H1 (cell line): ENCODE measurements around the gene OSBPL5. TPM values are rescaled to one million over a fixed set of nuclear protein-coding genes. Genes with fewer than 3 reads are reported as not detected.

ENCODE experiments used
- CTCF ChIA-PET: fragments of 300-600 bp; sonication (Branson Sonifier 250); formaldehyde crosslinking; loops from one replicate; lab custom pipeline; 2021; ENCODE audit not compliant: partially characterized antibody; lab: Charles Lee
- POLR2A ChIA-PET: fragments of 300-600 bp; sonication (Branson Sonifier 250); formaldehyde crosslinking; loops from one replicate; lab custom pipeline; 2021; ENCODE audit warnings: inconsistent platforms; ENCODE audit not compliant: partially characterized antibody; lab: Charles Lee
- DNase-seq, 2 experiments: peaks; one replicate each; pipeline versions ENCODE4 v3.0.0 to v3.0.0-alpha.2; 2010 to 2022; ENCODE audit warnings: low spot score in 2 of 2, low read depth in 1 of 2, mixed read lengths in 1 of 2
- FAIRE-seq: peaks from 2 replicates; lab custom pipeline; 2011; peaks lifted over from hg19 to GRCh38; lab: Jason Lieb, UNC
- H2AFZ ChIP-seq: 2 replicates; pipeline ENCODE4 v1.8.1; 2012; ENCODE audit warnings: low read length, inconsistent platforms
- H2AK5ac ChIP-seq: 2 replicates; pipeline ENCODE4 v1.6.1; 2013; ENCODE audit warnings: low read depth, low read length
- H2BK120ac ChIP-seq: replicated peaks from 2 replicates; pipeline ENCODE3; 2013; ENCODE audit warnings: low read depth, low read length, inconsistent platforms
- H2BK12ac ChIP-seq: 2 replicates; pipeline ENCODE4 v1.6.1; 2013; ENCODE audit warnings: low read depth, low read length
- H2BK15ac ChIP-seq: 2 replicates; pipeline ENCODE4 v1.6.1; 2013; ENCODE audit warnings: low read length
- H2BK20ac ChIP-seq: 2 replicates; pipeline ENCODE4 v1.6.1; 2013; ENCODE audit warnings: low read length
- H2BK5ac ChIP-seq: 2 replicates; pipeline ENCODE4 v1.6.1; 2013; ENCODE audit warnings: low read depth, low read length
- H3K14ac ChIP-seq: 2 replicates; pipeline ENCODE4 v1.6.1; 2013; ENCODE audit warnings: inconsistent platforms; ENCODE audit not compliant: insufficient read length
- H3K18ac ChIP-seq: 2 replicates; pipeline ENCODE4 v1.6.1; 2013; ENCODE audit warnings: low read length; ENCODE audit errors: extremely low read depth
- H3K23ac ChIP-seq: 2 replicates; pipeline ENCODE4 v1.6.1; 2013; ENCODE audit warnings: inconsistent platforms; ENCODE audit not compliant: insufficient read length
- H3K23me2 ChIP-seq: 2 replicates; pipeline ENCODE4 v1.6.1; 2013; ENCODE audit warnings: low read depth, low read length
- H3K27ac ChIP-seq: 2 replicates; pipeline ENCODE4 v1.6.1; 2011; ENCODE audit warnings: low read depth, low read length, inconsistent platforms
- H3K27me3 ChIP-seq, 4 experiments: replicated peaks in 1 of 4; 1 replicate in 1 of 4; 2 replicates in 3 of 4; pipeline versions ENCODE4 v1.6.1 to v1.8.1; 2011 to 2013; ENCODE audit warnings: low read length in 3 of 4, mild to moderate bottlenecking in 3 of 4, inconsistent platforms in 2 of 4, mixed read lengths in 2 of 4, moderate library complexity in 1 of 4; ENCODE audit not compliant: control insufficient read depth in 3 of 4, insufficient read depth in 3 of 4; ENCODE audit errors: extremely low read depth in 1 of 4
- H3K36me3 ChIP-seq, 4 experiments: 2 replicates each; pipeline versions ENCODE4 v1.6.1 to v1.8.1; 2011 to 2013; ENCODE audit warnings: mild to moderate bottlenecking in 4 of 4, low read length in 3 of 4, moderate library complexity in 2 of 4, control low read depth in 1 of 4, inconsistent platforms in 1 of 4; ENCODE audit not compliant: insufficient read depth in 4 of 4, control insufficient read depth in 2 of 4
- H3K4ac ChIP-seq: replicated peaks from 2 replicates; pipeline ENCODE3; 2013; ENCODE audit warnings: low read length, low read depth, mixed read lengths, inconsistent platforms; ENCODE audit not compliant: insufficient read length
- H3K4me1 ChIP-seq, 4 experiments: replicated peaks in 1 of 4; 1 replicate in 1 of 4; 2 replicates in 3 of 4; pipeline versions ENCODE4 v1.6.1 to v1.8.1; 2011 to 2013; ENCODE audit warnings: low read length in 3 of 4, inconsistent platforms in 2 of 4, mixed read lengths in 1 of 4; ENCODE audit not compliant: insufficient read depth in 4 of 4, control insufficient read depth in 3 of 4
- H3K4me2 ChIP-seq, 2 experiments: 2 replicates each; pipeline versions ENCODE4 v1.6.1 to v1.8.1; 2011 to 2013; ENCODE audit warnings: low read depth in 2 of 2, low read length in 2 of 2, control low read depth in 1 of 2, inconsistent platforms in 1 of 2, mild to moderate bottlenecking in 1 of 2; ENCODE audit not compliant: insufficient read depth in 1 of 2
- H3K4me3 ChIP-seq, 4 experiments: fragments of 200-600, 300-600 bp in 1 of 4; sonication (generic), shearing (Covaris generic), sonication (Bioruptor Twin) in 1 of 4; 2 replicates each; pipeline versions ENCODE4 v1.5.1 to v1.8.1; 2011 to 2016; ENCODE audit warnings: low read length in 4 of 4, low read depth in 3 of 4, control low read depth in 2 of 4, inconsistent platforms in 2 of 4, mild to moderate bottlenecking in 2 of 4, mixed read lengths in 1 of 4, moderate library complexity in 1 of 4; ENCODE audit not compliant: insufficient read depth in 2 of 4; ENCODE audit errors: extremely low read depth in 1 of 4
- H3K56ac ChIP-seq: replicated peaks from 2 replicates; pipeline ENCODE3; 2013; ENCODE audit warnings: low read depth, mild to moderate bottlenecking, mixed read lengths, low read length, inconsistent platforms; ENCODE audit not compliant: insufficient read length
- H3K79me1 ChIP-seq: 2 replicates; pipeline ENCODE4 v1.6.1; 2013; ENCODE audit warnings: low read depth, low read length, control low read depth
- H3K79me2 ChIP-seq, 2 experiments: 2 replicates each; pipeline versions ENCODE4 v1.6.1 to v1.8.1; 2012 to 2013; ENCODE audit warnings: low read length in 2 of 2, mild to moderate bottlenecking in 2 of 2, inconsistent platforms in 1 of 2; ENCODE audit not compliant: insufficient read depth in 2 of 2, control insufficient read depth in 1 of 2
- H3K9ac ChIP-seq, 4 experiments: replicated peaks in 1 of 4; 1 replicate in 1 of 4; 2 replicates in 3 of 4; pipeline versions ENCODE4 v1.6.1 to v1.8.1; 2011 to 2013; ENCODE audit warnings: low read depth in 3 of 4, low read length in 3 of 4, control low read depth in 2 of 4, mild to moderate bottlenecking in 2 of 4, moderate library complexity in 2 of 4, inconsistent platforms in 1 of 4; ENCODE audit errors: extremely low read depth in 1 of 4
- H3K9me3 ChIP-seq, 2 experiments: 2 replicates each; pipeline versions ENCODE4 v1.6.1 to v1.8.1; 2012 to 2013; ENCODE audit warnings: mild to moderate bottlenecking in 2 of 2, moderate library complexity in 2 of 2, control low read depth in 1 of 2, inconsistent platforms in 1 of 2, low read depth in 1 of 2, low read length in 1 of 2, mixed read lengths in 1 of 2; ENCODE audit not compliant: insufficient read depth in 2 of 2
- H4K20me1 ChIP-seq, 2 experiments: replicated peaks in 1 of 2; 2 replicates each; pipeline versions ENCODE3 to v1.8.1; 2011 to 2013; ENCODE audit warnings: inconsistent platforms in 2 of 2, low read length in 2 of 2, mild to moderate bottlenecking in 1 of 2; ENCODE audit not compliant: insufficient read depth in 2 of 2, control insufficient read depth in 1 of 2
- H4K5ac ChIP-seq: 2 replicates; pipeline ENCODE4 v1.6.1; 2013; ENCODE audit warnings: low read length, low read depth, mixed read lengths, inconsistent platforms; ENCODE audit not compliant: insufficient read length
- H4K8ac ChIP-seq: 2 replicates; pipeline ENCODE4 v1.8.0; 2013; ENCODE audit warnings: mild to moderate bottlenecking, moderate library complexity, low read length, inconsistent platforms; ENCODE audit not compliant: insufficient read depth; ENCODE audit errors: extremely low read depth
- H4K91ac ChIP-seq: replicated peaks from 2 replicates; pipeline ENCODE3; 2013; ENCODE audit warnings: low read length, mixed read lengths, inconsistent platforms; ENCODE audit not compliant: insufficient read length
- BCL11A ChIP-seq, 2 experiments: IDR thresholded peaks; one replicate each; pipeline ENCODE4 v1.6.1; 2011; ENCODE audit warnings: low read depth in 2 of 2, low read length in 2 of 2, mild to moderate bottlenecking in 2 of 2
- whole genome bisulfite sequencing, 2 experiments: shearing (Covaris generic) in 1 of 2; methylation state at CpG; one replicate each; pipeline versions ENCODE4 v1.1.6 to v1.1.7; 2013 to 2015; ENCODE audit warnings: low lambda C conversion rate in 2 of 2, mixed read lengths in 2 of 2, inconsistent platforms in 1 of 2, low coverage in 1 of 2, missing lambda C conversion rate in 1 of 2; ENCODE audit not compliant: insufficient replicate concordance in 2 of 2, insufficient coverage in 1 of 2, insufficient read length in 1 of 2; ENCODE audit errors: extremely low coverage in 1 of 2, missing lambda C conversion rate in 1 of 2; 5-methylcytosine and 5-hydroxymethylcytosine counted together
- polyA plus RNA-seq, 7 experiments: library from polyadenylated mRNA; depleted of rRNA in 3 of 7; stranded (reverse) in 5 of 7; unstranded in 2 of 7; fragments of >200 nt in 5 of 7; fragments of 200-250 nt in 2 of 7; gene quantifications; 1 replicate in 5 of 7; 2 replicates in 1 of 7; 4 replicates in 1 of 7; pipeline versions ENCODE4 v1.2.1 to v1.2.3, GENCODE V29; 2011 to 2013; ENCODE audit warnings: missing spikeins in 2 of 7, mixed read lengths in 2 of 7
- total RNA-seq: library from RNA; stranded (reverse); fragmentation: NEBNext Ultra II Directional; extraction: Animal tissue kit (Norgen Biotek cat#: 25700); gene quantifications from 2 replicates; pipeline ENCODE4 v1.2.1, GENCODE V29; 2021

The OSBPL5 gene
- total and polyA plus RNA-seq, 2 of the 8 experiments (the other 6 are each of a cell fraction or from before 2014, with no cell fraction given), result 3.4 to 9.9 TPM

- no peak overlapping the region for H3K4me2 ChIP-seq
- DNase-seq, result no peak
Measured at GRCh38 chr11:3170756-3171650, 5.9 kb upstream of the OSBPL5 start.

More at GRCh38 chr11:3170756-3171650, 5.9 kb upstream of the OSBPL5 start:
- no peak for FAIRE-seq
- Histone ChIP-seq H2BK5ac (0 out of 2 replicates have a peak overlapping the region, but pooled peaks have one; percentile 21), H4K5ac (no peak overlapping the region), H2BK120ac (no peak overlapping the region), H3K56ac (no peak overlapping the region), H3K79me1 (no peaks in the 10 kb centered on the region; the same call in 1 of the 2 replicates), H3K4me1 (peaks cover 0 to 11% (median 5%) of the 10 kb centered on the region in 4 experiments; a peak in 6 of 7 replicates), H4K8ac (peak overlapping the region; percentile 39; the same call in 1 of the 2 replicates), H2BK12ac (0 out of 2 replicates have a peak overlapping the region, but pooled peaks have one; percentile 33), H3K4me3 (no peak overlapping the region), H3K79me2 (no peaks in the 10 kb centered on the region), H3K9ac (no peak overlapping the region), H3K36me3 (no peaks in the 10 kb centered on the region; a peak in 1 of 8 replicates), H2AK5ac (no peak overlapping the region), H3K9me3 (0 out of 4 replicates have a peak, but pooled peaks cover 0 to under 1% of the 10 kb centered on the region in 2 experiments), H4K20me1 (peaks cover 0 to 9% of the 10 kb centered on the region in 2 experiments)
- ChIA-PET CTCF (interaction anchor here (0.8 to 3.0 kb wide), 8 partner anchors 10 to 134 kb away, joined by 3 to 14 read pairs (median 5); no protein-coding TSS in a partner anchor), POLR2A (interaction anchor here (0.6 to 1.4 kb wide), 2 partner anchors 10 to 210 kb away, joined by 3 read pairs; no protein-coding TSS in a partner anchor)
- no peak for TF ChIP-seq BCL11A (IDR thresholded peaks at IDR 0.05; ENCODE audit: low read depth in 2 of 2, low read length in 2 of 2)
- TF ChIP-seq, all 59 proteins: peak for 0
- Histone ChIP-seq H3K4ac (no peak overlapping the region), H2BK15ac (no peak overlapping the region), H3K27ac (no peak overlapping the region), H4K91ac (peak overlapping the region; percentile 13), H3K23ac (no peak overlapping the region), H3K18ac (no peak overlapping the region), H2AFZ (no peak overlapping the region), H3K14ac (no peak overlapping the region), H3K23me2 (peaks cover 12% of the 10 kb centered on the region; the same call in 1 of the 2 replicates), H2BK20ac (no peak overlapping the region), H3K27me3 (peaks cover 0 to 14% (median 5%) of the 10 kb centered on the region in 4 experiments; a peak in 4 of 7 replicates)
- WGBS, 2 experiments, result 88% methylated on average over 23 of the region's 24 CpGs; no CpG with 5 or more reads in 1 of the 2 experiments
